HepG2 (cell line): ENCODE results near the gene CHKA. TPM values are rescaled to one million over a fixed set of nuclear protein-coding genes. Genes with fewer than 3 reads are reported as not detected.

Experiments used
- CEBPB ChIP-seq: IDR thresholded peaks from 2 replicates; pipeline ENCODE4 v1.6.1; 2011; ENCODE audit warnings: low read depth, low read length, improper control_type of control experiment, borderline replicate concordance
- ESRRA ChIP-seq: sonication (generic); formaldehyde crosslinking; IDR thresholded peaks from 2 replicates; pipeline ENCODE4 v1.5.1; 2020; ENCODE audit warnings: mild to moderate bottlenecking, low read depth, missing genetic modification reagents
- FOXP4 ChIP-seq: sonication (generic); formaldehyde crosslinking; IDR thresholded peaks from 2 replicates; pipeline ENCODE4 v1.4.0; 2020; ENCODE audit warnings: missing genetic modification reagents
- GATAD2A ChIP-seq: IDR thresholded peaks from 2 replicates; pipeline ENCODE4 v1.6.1; 2016
- HMG20A ChIP-seq: IDR thresholded peaks from 2 replicates; pipeline ENCODE4 v1.6.1; 2016; ENCODE audit warnings: borderline replicate concordance
- KDM4B ChIP-seq: sonication (generic); formaldehyde crosslinking; IDR thresholded peaks from 2 replicates; pipeline ENCODE4 v1.4.0; 2020; ENCODE audit warnings: missing genetic modification reagents
- KMT2B ChIP-seq: IDR thresholded peaks from 2 replicates; pipeline ENCODE4 v1.6.1; 2016; ENCODE audit warnings: missing genetic modification reagents, missing compliant biosample characterization
- NFIC ChIP-seq: IDR thresholded peaks from 2 replicates; pipeline ENCODE4 v1.6.1; 2012; ENCODE audit warnings: mild to moderate bottlenecking, low read length, inconsistent platforms
- RBM22 ChIP-seq: fragments of 200-400 bp; formaldehyde crosslinking; optimal IDR thresholded peaks from 2 replicates; pipeline ENCODE3; 2017; ENCODE audit warnings: mild to moderate bottlenecking, low read length, moderate library complexity
- RBM39 ChIP-seq: fragments of 200-400 bp; formaldehyde crosslinking; IDR thresholded peaks from one replicate; pipeline ENCODE4 v1.6.1; 2018; ENCODE audit warnings: antibody characterized with exemption, mild to moderate bottlenecking, low read depth, low read length; ENCODE audit not compliant: poor library complexity, severe bottlenecking
- RFXANK ChIP-seq: IDR thresholded peaks from 2 replicates; pipeline ENCODE4 v1.6.1; 2016
- SALL2 ChIP-seq: sonication (generic); formaldehyde crosslinking; IDR thresholded peaks from 2 replicates; pipeline ENCODE4 v1.8.1; 2023; ENCODE audit warnings: mild to moderate bottlenecking, missing genetic modification reagents, inconsistent platforms
- ZNF30 ChIP-seq: sonication (generic); formaldehyde crosslinking; IDR thresholded peaks from 2 replicates; pipeline ENCODE4 v1.5.0; 2020; ENCODE audit warnings: mild to moderate bottlenecking, missing genetic modification reagents
- ZNF569 ChIP-seq: sonication (generic); formaldehyde crosslinking; IDR thresholded peaks from 2 replicates; pipeline ENCODE4 v1.5.0; 2020; ENCODE audit warnings: mild to moderate bottlenecking, missing genetic modification reagents, moderate library complexity, borderline replicate concordance
- ZNF761 ChIP-seq: sonication (generic); formaldehyde crosslinking; conservative IDR thresholded peaks from 2 replicates; pipeline ENCODE4 v1.4.0; 2020; ENCODE audit warnings: mild to moderate bottlenecking, missing genetic modification reagents
- ZNF773 ChIP-seq: sonication (generic); formaldehyde crosslinking; IDR thresholded peaks from 2 replicates; pipeline ENCODE4 v1.4.0; 2020; ENCODE audit warnings: missing genetic modification reagents, borderline replicate concordance
- ZZZ3 ChIP-seq: sonication (generic); formaldehyde crosslinking; IDR thresholded peaks from 2 replicates; pipeline ENCODE4 v1.4.0; 2020; ENCODE audit warnings: missing genetic modification reagents, mild to moderate bottlenecking, borderline replicate concordance
- polyA plus RNA-seq, 8 experiments: library from polyadenylated mRNA; depleted of rRNA in 3 of 8; stranded (reverse) in 7 of 8; unstranded in 1 of 8; fragments of >200 nt; fragmentation: Illumina TruSeq in 4 of 8; extraction: Trizol in 4 of 8; gene quantifications; 2 replicates each; pipeline versions ENCODE4 v1.2.1 to v1.2.3, GENCODE V29; 2011 to 2016; ENCODE audit warnings: low read depth in 4 of 8, missing spikeins in 1 of 8, mixed read lengths in 1 of 8; ENCODE audit not compliant: insufficient read depth in 1 of 8
- total RNA-seq, 5 experiments: library from RNA; depleted of rRNA; stranded (reverse); fragments of >200 nt; fragmentation: Illumina TruSeq; extraction: Trizol; gene quantifications; 2 replicates each; pipeline ENCODE4 v1.2.3, GENCODE V29; 2016; ENCODE audit warnings: low read depth in 1 of 5
- TF ChIP-seq, protein P1 (sequence below), 2 experiments: sonication (generic) in 1 of 2; formaldehyde crosslinking in 1 of 2; IDR thresholded peaks; 2 replicates each; pipeline versions ENCODE4 v1.6.1 to v1.9.0; 2014 to 2022; ENCODE audit warnings: antibody characterized with exemption in 1 of 2, borderline replicate concordance in 1 of 2, inconsistent platforms in 1 of 2, low read depth in 1 of 2, missing genetic modification reagents in 1 of 2
- TF ChIP-seq, protein P2 (sequence below): sonication (generic); formaldehyde crosslinking; IDR thresholded peaks from 2 replicates; pipeline ENCODE4 v1.5.1; 2020; ENCODE audit warnings: mild to moderate bottlenecking, missing genetic modification reagents, moderate library complexity

CHKA gene
- total and polyA plus RNA-seq, 2 of the 13 experiments (the other 11 are each of a cell fraction or from before 2014, with no cell fraction given) = 71.6 to 92.7 TPM

GRCh38 chr11:68099474-68100405 lies 21.4 kb downstream of the CHKA start (continued):
- TF ChIP-seq RBM22 (peak; percentile 89), RBM39 (no peak), SALL2 (CRISPR knock-in tag) (no peak), ZNF761 (CRISPR knock-in tag) (0 out of 2 replicates have a peak, but pooled peaks have one; percentile 39), ZNF569 (CRISPR knock-in tag) (no peak), NFIC (peak; percentile 97), ZZZ3 (CRISPR knock-in tag) (no peak), HMG20A (CRISPR knock-in tag) (peak; percentile 80), KMT2B (CRISPR knock-in tag) (peak; percentile 55; the same call in 1 of the 2 replicates), CEBPB (peak; percentile 88), KDM4B (CRISPR knock-in tag) (0 out of 2 replicates have a peak, but pooled peaks have one; percentile 53), RFXANK (peak; percentile 79), ZNF773 (no peak), ZNF30 (no peak), ESRRA (CRISPR knock-in tag) (peak; percentile 59; the same call in 1 of the 2 replicates), FOXP4 (peak; percentile 92), GATAD2A (CRISPR knock-in tag) (peak; percentile 95)
- TF ChIP-seq, protein P1, sequence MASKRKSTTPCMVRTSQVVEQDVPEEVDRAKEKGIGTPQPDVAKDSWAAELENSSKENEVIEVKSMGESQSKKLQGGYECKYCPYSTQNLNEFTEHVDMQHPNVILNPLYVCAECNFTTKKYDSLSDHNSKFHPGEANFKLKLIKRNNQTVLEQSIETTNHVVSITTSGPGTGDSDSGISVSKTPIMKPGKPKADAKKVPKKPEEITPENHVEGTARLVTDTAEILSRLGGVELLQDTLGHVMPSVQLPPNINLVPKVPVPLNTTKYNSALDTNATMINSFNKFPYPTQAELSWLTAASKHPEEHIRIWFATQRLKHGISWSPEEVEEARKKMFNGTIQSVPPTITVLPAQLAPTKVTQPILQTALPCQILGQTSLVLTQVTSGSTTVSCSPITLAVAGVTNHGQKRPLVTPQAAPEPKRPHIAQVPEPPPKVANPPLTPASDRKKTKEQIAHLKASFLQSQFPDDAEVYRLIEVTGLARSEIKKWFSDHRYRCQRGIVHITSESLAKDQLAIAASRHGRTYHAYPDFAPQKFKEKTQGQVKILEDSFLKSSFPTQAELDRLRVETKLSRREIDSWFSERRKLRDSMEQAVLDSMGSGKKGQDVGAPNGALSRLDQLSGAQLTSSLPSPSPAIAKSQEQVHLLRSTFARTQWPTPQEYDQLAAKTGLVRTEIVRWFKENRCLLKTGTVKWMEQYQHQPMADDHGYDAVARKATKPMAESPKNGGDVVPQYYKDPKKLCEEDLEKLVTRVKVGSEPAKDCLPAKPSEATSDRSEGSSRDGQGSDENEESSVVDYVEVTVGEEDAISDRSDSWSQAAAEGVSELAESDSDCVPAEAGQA (IDR thresholded peaks at IDR 0.05; ENCODE audit: low read depth) = peak; percentile 59; the same call in 1 of the 2 replicates
- TF ChIP-seq, protein P1 (CRISPR knock-in tag; IDR thresholded peaks at IDR 0.05; ENCODE audit: borderline replicate concordance) = peak; percentile 43; the same call in 1 of the 2 replicates
- TF ChIP-seq, protein P2, sequence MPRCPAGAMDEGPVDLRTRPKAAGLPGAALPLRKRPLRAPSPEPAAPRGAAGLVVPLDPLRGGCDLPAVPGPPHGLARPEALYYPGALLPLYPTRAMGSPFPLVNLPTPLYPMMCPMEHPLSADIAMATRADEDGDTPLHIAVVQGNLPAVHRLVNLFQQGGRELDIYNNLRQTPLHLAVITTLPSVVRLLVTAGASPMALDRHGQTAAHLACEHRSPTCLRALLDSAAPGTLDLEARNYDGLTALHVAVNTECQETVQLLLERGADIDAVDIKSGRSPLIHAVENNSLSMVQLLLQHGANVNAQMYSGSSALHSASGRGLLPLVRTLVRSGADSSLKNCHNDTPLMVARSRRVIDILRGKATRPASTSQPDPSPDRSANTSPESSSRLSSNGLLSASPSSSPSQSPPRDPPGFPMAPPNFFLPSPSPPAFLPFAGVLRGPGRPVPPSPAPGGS (CRISPR knock-in tag) = peak; percentile 45; the same call in 1 of the 2 replicates
